K562 treated with DMSO at 1 percent for 48 hours (cell line): ENCODE measurements around the gene CTSC. TPM values are rescaled to one million over a fixed set of nuclear protein-coding genes. Genes with fewer than 3 reads are reported as not detected.

Experiments used
- total RNA-seq: library from RNA; unstranded; fragments of 300-600 nt; gene quantifications from 2 replicates; pipeline ENCODE4 v1.2.3, GENCODE V29; 2022; ENCODE audit warnings: low replicate concordance; ENCODE audit errors: extremely low read depth

CTSC gene
- not detected in 2 replicates for total RNA-seq

DNA sequence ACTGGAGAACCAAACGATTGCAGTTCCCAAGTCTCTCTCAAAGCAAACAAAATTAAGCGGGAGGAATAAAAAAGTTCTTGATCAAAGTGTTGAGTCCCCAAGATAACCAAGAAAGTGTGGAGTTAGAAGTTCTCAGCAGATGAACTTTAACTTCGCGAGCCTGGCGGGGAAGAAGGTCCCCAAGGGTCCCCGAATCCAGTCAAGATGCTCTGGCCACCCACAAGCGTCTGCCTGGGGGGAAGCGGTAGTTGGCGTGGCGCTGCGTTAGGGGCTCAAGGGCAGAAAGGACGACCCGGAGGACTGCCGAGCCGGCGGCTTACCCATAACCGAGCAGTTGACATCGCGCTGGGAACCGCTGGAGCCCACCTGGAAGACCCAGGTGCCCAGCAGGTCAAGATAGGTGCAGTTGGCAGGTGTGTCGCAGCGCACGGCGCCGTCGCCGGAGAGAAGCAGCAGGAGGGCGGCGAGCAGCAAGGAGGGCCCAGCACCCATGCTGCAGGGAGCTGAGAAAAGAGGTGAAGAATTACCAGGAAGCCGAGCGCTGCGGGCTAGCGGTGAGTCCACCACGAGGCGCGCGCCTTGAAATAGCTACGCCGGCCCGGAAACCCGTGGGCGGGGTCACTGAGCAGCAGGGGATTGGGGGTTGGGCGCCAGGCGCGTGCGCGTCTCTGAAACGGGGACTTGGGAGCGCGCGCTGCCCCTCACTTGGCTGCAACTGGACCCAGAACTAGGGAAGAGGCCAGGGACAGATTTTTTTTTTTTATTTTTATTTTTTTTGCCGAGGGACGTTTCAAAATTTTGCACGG lies at the start of gene CTSC:
Gene CTSC, minus strand, starts transcription at position 556 of the 806 bp plus-strand sequence. Its CDS starts 64 bp downstream, at position 492.

Other genes with a start within 250 kb of the CTSC start
- gene RAB38, start 162.3 kb downstream of the CTSC start, total RNA-seq: not detected in 2 replicates